NCI-H1436 treated with DMSO at 0.1 percent for 48 hours (cell line): Measurements from ENCODE around the gene FPR1.

Experiments used
- DNase-seq: peaks from one replicate; lab custom pipeline; 2025; lab: John Stamatoyannopoulos, UW

Gene FPR1

DNA sequence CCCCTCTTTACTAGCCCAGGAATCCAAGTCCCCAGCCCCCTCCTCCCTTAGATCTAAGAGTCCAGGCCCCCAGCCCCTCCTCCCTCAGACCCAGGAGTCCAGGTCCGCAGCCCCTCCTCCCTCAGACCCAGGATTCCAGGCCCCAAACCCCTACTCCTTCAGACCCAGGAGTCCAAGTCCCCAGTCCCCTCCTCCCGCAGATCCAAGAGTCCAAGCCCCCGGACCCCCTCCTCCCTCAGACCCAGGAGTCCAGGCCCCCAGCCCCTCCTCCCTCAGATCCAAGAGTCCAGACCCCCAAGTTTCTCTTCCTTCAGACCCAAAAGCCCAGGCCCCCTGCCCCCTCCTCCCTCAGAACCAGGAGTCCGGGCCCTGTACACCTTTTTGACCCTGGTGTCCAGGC, 47.1 kb downstream of the FPR1 start:
- DNase-seq: no peak

DNA sequence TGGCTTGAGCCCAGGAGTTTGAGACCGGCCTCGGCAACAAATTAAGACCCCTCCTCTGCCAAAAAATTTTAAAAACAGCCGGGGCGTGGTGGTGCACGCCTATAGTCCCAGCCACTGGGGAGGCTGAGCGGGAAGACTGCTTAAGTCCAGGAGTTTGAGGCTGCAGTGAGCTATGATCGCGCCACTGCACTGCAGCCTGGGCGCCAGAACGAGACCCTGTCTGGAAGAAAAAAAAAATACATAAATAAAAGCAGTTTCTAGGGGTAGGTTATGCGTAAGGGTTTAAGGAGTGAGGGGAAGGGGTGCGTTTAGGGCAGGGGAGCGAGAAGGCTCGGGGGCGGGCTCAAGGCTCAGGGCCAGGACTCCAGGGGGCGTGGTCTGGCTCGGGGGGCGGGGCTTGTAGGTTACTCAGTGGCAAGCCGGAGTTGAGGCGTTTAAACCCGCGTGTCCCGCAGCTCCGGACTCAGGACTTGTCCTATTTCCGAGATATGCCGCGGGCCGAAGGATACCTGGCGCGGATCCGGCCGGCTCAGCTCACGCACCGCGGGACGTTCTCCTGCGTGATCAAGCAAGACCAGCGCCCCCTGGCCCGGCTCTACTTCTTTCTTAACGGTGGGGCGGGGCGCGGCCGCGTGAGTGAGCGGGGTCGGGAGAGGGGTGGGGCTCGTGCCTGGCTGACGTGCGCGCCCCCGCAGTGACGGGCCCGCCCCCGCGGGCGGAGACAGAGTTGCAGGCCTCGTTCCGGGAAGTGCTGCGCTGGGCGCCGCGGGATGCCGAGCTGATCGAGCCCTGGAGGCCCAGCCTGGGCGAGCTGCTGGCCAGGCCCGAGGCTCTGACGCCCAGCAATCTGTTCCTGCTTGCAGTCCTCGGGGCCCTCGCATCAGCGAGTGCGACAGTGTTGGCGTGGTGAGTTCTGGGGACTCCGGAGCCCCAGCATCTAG, 47.8 kb downstream of the FPR1 start:
- DNase-seq: peak; percentile 80

DNA sequence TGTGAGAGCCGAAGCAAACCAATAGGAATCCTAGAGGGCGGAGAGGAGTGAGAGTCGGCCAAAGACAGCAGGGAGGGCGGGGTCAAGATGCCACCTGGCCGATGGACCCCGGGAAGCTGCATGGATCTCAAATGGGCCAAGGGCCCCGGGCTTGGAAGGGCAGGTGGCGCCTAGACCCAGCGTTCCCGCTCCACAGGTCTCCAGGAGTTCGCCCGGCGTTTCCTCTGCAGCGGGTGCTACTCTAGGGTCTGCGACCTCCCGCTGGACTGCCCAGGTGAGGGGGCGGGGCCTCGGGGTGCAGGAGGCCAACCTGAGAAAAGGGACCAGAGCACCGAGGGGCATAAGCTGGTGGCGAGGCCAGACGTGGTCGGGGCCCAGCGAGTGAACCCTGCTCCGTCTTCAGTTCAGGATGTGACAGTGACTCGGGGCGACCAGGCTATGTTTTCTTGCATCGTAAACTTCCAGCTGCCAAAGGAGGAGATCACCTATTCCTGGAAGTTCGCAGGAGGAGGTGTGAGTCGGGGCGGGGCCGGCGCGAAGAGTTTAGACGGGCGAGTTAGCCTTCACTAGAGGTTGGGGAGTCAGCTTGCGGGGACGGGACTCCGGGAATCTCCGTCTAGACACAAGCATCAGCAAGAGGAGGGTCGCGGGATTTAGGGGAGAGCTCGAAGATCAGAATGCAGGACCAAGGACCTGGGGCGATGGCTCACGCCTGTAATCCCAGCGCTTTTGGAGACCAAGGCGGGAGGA, 48.7 kb downstream of the FPR1 start:
- no peak for DNase-seq

- no peak for DNase-seq
These were observed 49.4 kb downstream of the FPR1 start for GRCh38 chr19:51702103-51702824.

- DNase-seq: no peak
These were observed 50.1 kb downstream of the FPR1 start for GRCh38 chr19:51701468-51702100.

GRCh38 chr19:51699170-51699569, 52.5 kb downstream of the FPR1 start:
- DNase-seq: no peak

DNA sequence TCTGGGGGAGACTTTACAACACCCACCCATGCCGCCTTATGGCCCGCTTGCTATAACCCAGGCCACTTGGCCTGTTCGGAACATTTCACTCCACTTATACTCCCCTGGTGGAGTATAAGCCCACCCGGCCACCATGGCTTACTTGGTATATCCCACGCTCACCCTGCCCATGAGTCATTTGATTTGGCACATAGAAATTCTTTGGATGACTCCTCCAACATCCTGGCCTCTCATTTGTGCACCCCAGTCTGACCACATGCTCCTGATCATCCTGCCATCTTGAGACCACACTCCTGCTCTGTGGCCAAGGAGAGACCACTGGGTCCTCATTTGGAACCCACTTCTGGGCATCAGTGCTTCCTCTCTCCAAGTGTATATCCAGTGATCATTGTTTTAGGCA, 53.4 kb downstream of the FPR1 start:
- no peak for DNase-seq

- no peak for DNase-seq
These were observed 54.4 kb downstream of the FPR1 start for GRCh38 chr19:51697169-51697776.

DNA sequence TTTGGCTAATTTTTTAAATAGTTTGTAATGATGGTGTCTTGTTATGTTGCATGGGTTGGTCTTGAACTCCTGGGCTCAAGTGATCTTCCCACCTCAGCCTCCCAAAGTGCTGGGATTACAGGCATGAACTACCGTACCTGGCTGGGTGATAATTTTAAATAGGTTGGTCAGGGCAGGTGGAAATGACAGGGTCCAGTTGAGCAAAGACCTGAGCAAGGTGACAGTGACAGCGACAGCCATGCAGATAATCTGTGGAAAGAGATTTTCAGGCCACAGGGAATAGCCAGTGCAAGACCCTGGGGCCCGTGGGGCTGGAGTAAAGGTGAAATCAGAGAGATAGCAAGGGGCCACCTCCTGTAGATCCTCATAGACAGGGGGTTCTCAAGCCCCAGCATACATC, 55.1 kb downstream of the FPR1 start:
- DNase-seq: no peak
